ENCODE measurements around the gene MARVELD2. TPM values are rescaled to one million over a fixed set of nuclear protein-coding genes. Genes with fewer than 3 reads are reported as not detected.
"Not testable (repeated sequence)": the region's sequence is repeated elsewhere in the genome, so short reads cannot be mapped to it uniquely, and the experiment has no call there.

The MARVELD2 gene
- total RNA-seq, 3 donors from 2014 or later, result 22.9 to 63.1 (median 48.0) TPM

- intact Hi-C loops (cut with DNase I, micrococcal nuclease), result no loop called here
- DNase-seq, result peak; percentile 49 to 62 (median 50)
- peak; percentile 89 for ATAC-seq
- H3K4me1 ChIP-seq (ENCODE audit: low read depth), result peaks cover 4% of the 10 kb centered on the region
- H3K4me3 ChIP-seq, result no peak overlapping the region
- no peaks in the 10 kb centered on the region for H3K36me3 ChIP-seq (ENCODE audit: low read depth)
- H3K9me3 ChIP-seq, result no peaks in the 10 kb centered on the region
- no peak for TF ChIP-seq CTCF (IDR thresholded peaks at IDR 0.05)
Measured at GRCh38 chr5:69454460-69455249, 39.7 kb downstream of the MARVELD2 start.

GRCh38 chr5:69455428-69455988, 40.6 kb downstream of the MARVELD2 start:
- H3K36me3 ChIP-seq (ENCODE audit: low read depth); H3K4me3 ChIP-seq; ATAC-seq; DNase-seq; intact Hi-C loops (cut with DNase I, micrococcal nuclease); H3K4me1 ChIP-seq (ENCODE audit: low read depth); H3K9me3 ChIP-seq: not testable (repeated sequence)

- intact Hi-C loops (cut with DNase I, micrococcal nuclease), result no loop called here
- H3K9me3 ChIP-seq, result no peaks in the 10 kb centered on the region
- no peak overlapping the region for H3K4me3 ChIP-seq
- H3K36me3 ChIP-seq (ENCODE audit: low read depth), result no peaks in the 10 kb centered on the region
- no peaks in the 10 kb centered on the region for H3K4me1 ChIP-seq (ENCODE audit: low read depth)
- no peak for ATAC-seq
- TF ChIP-seq CTCF (IDR thresholded peaks at IDR 0.05), result no peak
- DNase-seq, result no peak
Measured at GRCh38 chr5:69462170-69462569, 47.3 kb downstream of the MARVELD2 start.

GRCh38 chr5:69466375-69466774, 51.5 kb downstream of the MARVELD2 start:
- intact Hi-C loops (cut with DNase I, micrococcal nuclease); H3K4me1 ChIP-seq (ENCODE audit: low read depth); H3K4me3 ChIP-seq; DNase-seq; ATAC-seq; H3K9me3 ChIP-seq; H3K36me3 ChIP-seq (ENCODE audit: low read depth): not testable (repeated sequence)

GRCh38 chr5:69467442-69468225, 52.7 kb downstream of the MARVELD2 start:
- H3K4me1 ChIP-seq (ENCODE audit: low read depth), result no peaks in the 10 kb centered on the region
- intact Hi-C loops (cut with DNase I, micrococcal nuclease), result no loop called here
- no peaks in the 10 kb centered on the region for H3K36me3 ChIP-seq (ENCODE audit: low read depth)
- DNase-seq (no peak), ATAC-seq (no peak)
- H3K4me3 ChIP-seq, result no peak overlapping the region
- no peaks in the 10 kb centered on the region for H3K9me3 ChIP-seq
- no peak for TF ChIP-seq CTCF (IDR thresholded peaks at IDR 0.05)

- no peak for ATAC-seq
- Histone ChIP-seq H3K36me3 (ENCODE audit: low read depth) (no peaks in the 10 kb centered on the region), H3K4me1 (ENCODE audit: low read depth) (no peaks in the 10 kb centered on the region), H3K9me3 (no peaks in the 10 kb centered on the region), H3K4me3 (no peak overlapping the region)
- no peak for TF ChIP-seq CTCF (IDR thresholded peaks at IDR 0.05)
- DNase-seq, result no peak
- intact Hi-C loops (cut with DNase I, micrococcal nuclease), result no loop called here
Measured at GRCh38 chr5:69468631-69469030, 53.7 kb downstream of the MARVELD2 start.

- intact Hi-C loops (cut with DNase I, micrococcal nuclease); H3K9me3 ChIP-seq; ATAC-seq; DNase-seq; H3K4me1 ChIP-seq (ENCODE audit: low read depth); H3K4me3 ChIP-seq; H3K36me3 ChIP-seq (ENCODE audit: low read depth): not testable (repeated sequence)
Measured at GRCh38 chr5:69471516-69471915, 56.6 kb downstream of the MARVELD2 start.

GRCh38 chr5:69472535-69473143, 57.7 kb downstream of the MARVELD2 start:
- H3K4me1 ChIP-seq (ENCODE audit: low read depth); DNase-seq; H3K9me3 ChIP-seq; H3K4me3 ChIP-seq; H3K36me3 ChIP-seq (ENCODE audit: low read depth); intact Hi-C loops (cut with DNase I, micrococcal nuclease): not testable (repeated sequence)
- peak; percentile 31 for ATAC-seq
